Stomach (tissue), 9 donors: ENCODE data around the gene CTDP1. TPM values are rescaled to one million over a fixed set of nuclear protein-coding genes. Genes with fewer than 3 reads are reported as not detected.

Experiments
- DNase-seq, 2 donors: peaks; one replicate each; pipeline versions ENCODE4 v3.0.0 to v3.0.0-alpha.2; 2013 to 2019
- H3K27ac ChIP-seq, 5 donors: fragments of 200-600 bp in 4 of 5; sonication (generic) in 4 of 5; one replicate each; pipeline ENCODE4 v1.5.1; 2013 to 2019; ENCODE audit warnings: mild to moderate bottlenecking in 1 of 5, moderate library complexity in 1 of 5
- H3K27me3 ChIP-seq, 3 donors: fragments of 200-600 bp; sonication (generic); one replicate each; pipeline ENCODE4 v1.5.1; 2017 to 2019; ENCODE audit warnings: mixed run types in 1 of 3
- H3K36me3 ChIP-seq, 4 donors: fragments of 200-600 bp; sonication (generic); 1 replicate in 3 of 4; 2 replicates in 1 of 4; pipeline ENCODE4 v1.5.1; 2016 to 2019
- H3K4me1 ChIP-seq, 4 donors: fragments of 200-600 bp; sonication (generic); one replicate each; pipeline ENCODE4 v1.5.1; 2016 to 2019
- H3K4me3 ChIP-seq, 4 donors: fragments of 200-600 bp; sonication (generic) in 3 of 4; one replicate each; pipeline ENCODE4 v1.5.1; 2016 to 2019; ENCODE audit warnings: mild to moderate bottlenecking in 1 of 4
- H3K9me3 ChIP-seq, 4 donors: fragments of 200-600 bp; sonication (generic); one replicate each; pipeline ENCODE4 v1.5.1; 2016 to 2019
- CTCF ChIP-seq, 7 experiments: fragments of 450-650 bp in 4 of 7; fragments of 200-600 bp in 3 of 7; sonication (generic) in 3 of 7; IDR thresholded peaks; one replicate each; pipeline ENCODE4 v1.5.1; 2016 to 2019; ENCODE audit warnings: antibody characterized with exemption in 7 of 7, control low read depth in 2 of 7, mild to moderate bottlenecking in 1 of 7
- EP300 ChIP-seq: sonication (generic); formaldehyde crosslinking; IDR thresholded peaks from one replicate; pipeline ENCODE4 v1.6.1; 2017; ENCODE audit warnings: antibody characterized with exemption
- POLR2A ChIP-seq, 4 donors: fragments of 450-650 bp; IDR thresholded peaks; one replicate each; pipeline ENCODE4 v1.6.1; 2016; ENCODE audit warnings: antibody characterized with exemption in 4 of 4, control low read depth in 2 of 4, mild to moderate bottlenecking in 1 of 4, moderate library complexity in 1 of 4
- POLR2AphosphoS5 ChIP-seq, 3 donors: sonication (generic); formaldehyde crosslinking; IDR thresholded peaks; one replicate each; pipeline ENCODE4 v1.6.1; 2016; ENCODE audit warnings: antibody characterized with exemption in 3 of 3
- WGBS, 5 donors: extraction: QIAGEN DNeasy Blood & Tissue Kit in 3 of 5; methylation state at CpG; one replicate each; pipeline versions ENCODE4 v1.1.5 to v1.1.7; 2013 to 2018; 5-methylcytosine and 5-hydroxymethylcytosine counted together
- intact Hi-C: fragments of 100-400 bp; cut with DNase I; formaldehyde crosslinking; loops from one replicate; pipeline ENCODE4 v1.15.1; 2023; ENCODE audit warnings: low total_unique reads
- polyA plus RNA-seq, 3 donors: library from polyadenylated mRNA; stranded (reverse); fragments of 200-250 nt; gene quantifications; one replicate each; pipeline ENCODE4 v1.2.3, GENCODE V29; 2013
- total RNA-seq, 5 donors: library from RNA; depleted of rRNA; stranded (reverse); fragments of >200 nt; gene quantifications; one replicate each; pipeline versions ENCODE4 v1.1.0 to v1.2.3, GENCODE V29; 2014 to 2016
- donor health status: healthy with polysubstance abuse.
- donor health status: Bipolar disorder and iron deficiency.
- donor health status: healthy.

CTDP1 gene
- total and polyA plus RNA-seq, 8 donors, result 7.6 to 50.7 (median 16.8) TPM

GRCh38 chr18:79779021-79779699 is 99.6 kb downstream of the CTDP1 start:
- H3K27ac ChIP-seq, result no peak overlapping the region
- no peaks in the 10 kb centered on the region for H3K36me3 ChIP-seq
- intact Hi-C loops, result no loop called here
- H3K4me3 ChIP-seq, result no peak overlapping the region
- no peak for DNase-seq
- no peaks in the 10 kb centered on the region for H3K9me3 ChIP-seq
- TF ChIP-seq POLR2A (IDR thresholded peaks at IDR 0.05) (no peak), POLR2AphosphoS5 (IDR thresholded peaks at IDR 0.05) (no peak), CTCF (IDR thresholded peaks at IDR 0.05) (no peak)
- 76 to 86% (median 84%) methylated on average over 24 to 29 of the region's 29 CpGs for WGBS, 5 donors
- no peaks in the 10 kb centered on the region for H3K4me1 ChIP-seq
- peaks cover 0 to 71% (median 3%) of the 10 kb centered on the region in 3 donors for H3K27me3 ChIP-seq

- no peaks in the 10 kb centered on the region for H3K9me3 ChIP-seq
- no peak for DNase-seq
- WGBS, 5 donors, result 74 to 83% (median 81%) methylated on average over 12 to 18 of the region's 18 CpGs
- H3K4me3 ChIP-seq, result no peak overlapping the region
- peaks cover 0 to 71% (median 3%) of the 10 kb centered on the region in 3 donors for H3K27me3 ChIP-seq
- TF ChIP-seq CTCF (IDR thresholded peaks at IDR 0.05) (no peak), EP300 (no peak), POLR2A (IDR thresholded peaks at IDR 0.05) (no peak), POLR2AphosphoS5 (IDR thresholded peaks at IDR 0.05) (no peak)
- no peaks in the 10 kb centered on the region for H3K4me1 ChIP-seq
- intact Hi-C loops, result no loop called here
- no peak overlapping the region for H3K27ac ChIP-seq
- no peaks in the 10 kb centered on the region for H3K36me3 ChIP-seq
Measured at GRCh38 chr18:79779700-79780190, 100.1 kb downstream of the CTDP1 start.

GRCh38 chr18:79780547-79780946 is 100.9 kb downstream of the CTDP1 start:
- no peaks in the 10 kb centered on the region for H3K4me1 ChIP-seq
- no peaks in the 10 kb centered on the region for H3K36me3 ChIP-seq
- no peaks in the 10 kb centered on the region for H3K9me3 ChIP-seq
- intact Hi-C loops, result no loop called here
- TF ChIP-seq EP300 (no peak), POLR2A (IDR thresholded peaks at IDR 0.05) (no peak), CTCF (IDR thresholded peaks at IDR 0.05) (no peak), POLR2AphosphoS5 (IDR thresholded peaks at IDR 0.05) (no peak)
- no peak for DNase-seq
- no peak overlapping the region for H3K4me3 ChIP-seq
- peaks cover 0 to 72% (median 3%) of the 10 kb centered on the region in 3 donors for H3K27me3 ChIP-seq
- WGBS, 5 donors, result 80 to 90% (median 85%) methylated on average over 7 to 8 of the region's 8 CpGs
- H3K27ac ChIP-seq, result no peak overlapping the region

- WGBS, 5 donors, result 67 to 82% (median 75%) methylated on average over 6 to 17 of the region's 17 CpGs
- no peaks in the 10 kb centered on the region for H3K9me3 ChIP-seq
- H3K4me1 ChIP-seq, result no peaks in the 10 kb centered on the region
- TF ChIP-seq EP300, result no peak
- no peak for TF ChIP-seq CTCF (IDR thresholded peaks at IDR 0.05)
- TF ChIP-seq POLR2A (IDR thresholded peaks at IDR 0.05), result no peak
- no peak for TF ChIP-seq POLR2AphosphoS5 (IDR thresholded peaks at IDR 0.05)
- H3K27me3 ChIP-seq, result peaks cover 0 to 72% (median 6%) of the 10 kb centered on the region in 3 donors
- H3K36me3 ChIP-seq, result no peaks in the 10 kb centered on the region
- peak overlapping the region in 1 of 5 donors; percentile 19 for H3K27ac ChIP-seq
- H3K4me3 ChIP-seq, result no peak overlapping the region
- DNase-seq, result peak; percentile 28 to 57
- intact Hi-C loops, result no loop called here
Measured at GRCh38 chr18:79781331-79781941, 101.8 kb downstream of the CTDP1 start.
